ENCODE results near the gene GPR15LG. TPM values are rescaled to one million over a fixed set of nuclear protein-coding genes. Genes with fewer than 3 reads are reported as not detected.

GPR15LG gene
- total and polyA plus RNA-seq, 10 of the 15 experiments (the other 5 are each of a cell fraction or from before 2014, with no cell fraction given), result 1.1 to 12.2 (median 1.4) TPM

GRCh38 chr10:84198206-84198915 lies 24.8 kb downstream of the GPR15LG start:
- ChIA-PET CTCF (interaction anchor here (28.3 kb wide), 1 partner anchor 40 kb away, joined by 788 read pairs; no protein-coding TSS in a partner anchor), SMC1A (ENCODE audit: uncharacterized antibody, unreplicated experiment) (interaction anchor here (0.7 to 15.0 kb wide), 3 partner anchors 50 to 162 kb away, joined by 3 to 155 read pairs (median 3); no protein-coding TSS in a partner anchor), RAD21 (ENCODE audit: unreplicated experiment) (interaction anchor here (1.9 kb wide), 1 partner anchor 51 kb away, joined by 7 read pairs; no protein-coding TSS in a partner anchor), POLR2A (no interaction called here)
- peaks cover 18 to 20% of the 10 kb centered on the region in 2 experiments for H3K27me3 ChIP-seq (replicated peaks in 1 of 2; ENCODE audit: control insufficient read depth in 2 of 2, insufficient read depth in 2 of 2, low read length in 1 of 2)
- peaks cover 3% of the 10 kb centered on the region for H3K4me1 ChIP-seq (ENCODE audit: control insufficient read depth, insufficient read depth, low read length)
- no peaks in the 10 kb centered on the region for H3K9me3 ChIP-seq (replicated peaks; ENCODE audit: control insufficient read depth, insufficient read depth, low read length)
- DNase-seq (ENCODE audit: low read depth, low spot score), result no peak
- ATAC-seq, result no peak
- H3K36me3 ChIP-seq (ENCODE audit: control insufficient read depth in 2 of 2, insufficient read depth in 2 of 2, low read length in 1 of 2), result no peaks in the 10 kb centered on the region
- H3K4me3 ChIP-seq, result no peak overlapping the region
- in situ Hi-C loops (cut with MboI) (loop anchor here (5.0 kb wide), 1 partner anchor 36 kb away; no protein-coding TSS in a partner anchor), intact Hi-C loops (cut with micrococcal nuclease; ENCODE audit: unreplicated experiment) (no loop called here)
- no TSS peak for BruUV-seq (replicated peaks)
- no peaks in the 10 kb centered on the region for H3K79me2 ChIP-seq (ENCODE audit: control insufficient read depth, insufficient read depth, low read length)
- WGBS (ENCODE audit: insufficient coverage, insufficient replicate concordance, low lambda C conversion rate, missing lambda C conversion rate), result 45% methylated on average over 7 of the region's 7 CpGs
- H3K27ac ChIP-seq (ENCODE audit: control insufficient read depth, insufficient read depth), result no peak overlapping the region
- H2AFZ ChIP-seq (ENCODE audit: control insufficient read depth, low read depth, low read length), result no peak overlapping the region
- H3K4me2 ChIP-seq (ENCODE audit: control insufficient read depth, insufficient read depth), result no peak overlapping the region
- no peak overlapping the region for H3K9ac ChIP-seq (ENCODE audit: control insufficient read depth, insufficient read depth, low read length)
- no peak for FAIRE-seq
- H4K20me1 ChIP-seq (ENCODE audit: control insufficient read depth, insufficient read depth), result peaks cover 2% of the 10 kb centered on the region; the same call in 1 of the 2 replicates
- TF ChIP-seq MTA3 (IDR thresholded peaks at IDR 0.05; ENCODE audit: borderline replicate concordance, low read length) (no peak), RCOR1 (conservative IDR thresholded peaks at IDR 0.05; ENCODE audit: low read depth, low read length) (no peak), ZNF687 (IDR thresholded peaks at IDR 0.05) (no peak), LARP7 (IDR thresholded peaks at IDR 0.05) (no peak), KLF5 (IDR thresholded peaks at IDR 0.05; ENCODE audit: partially characterized antibody) (no peak), ZNF622 (IDR thresholded peaks at IDR 0.05) (no peak), TAF1 (IDR thresholded peaks at IDR 0.05; ENCODE audit: borderline replicate concordance, low read depth, low read length) (no peak), TARDBP (IDR thresholded peaks at IDR 0.05; ENCODE audit: borderline replicate concordance) (no peak), CBFB (IDR thresholded peaks at IDR 0.05; ENCODE audit: low read depth) (no peak), PML (IDR thresholded peaks at IDR 0.05; ENCODE audit: low read length) (no peak), PAX8 (IDR thresholded peaks at IDR 0.05) (no peak), SREBF1 (IDR thresholded peaks at IDR 0.05; ENCODE audit: low read length) (no peak), BHLHE40 (IDR thresholded peaks at IDR 0.05; ENCODE audit: borderline replicate concordance in 1 of 2, low read depth in 2 of 2, low read length in 1 of 2) (no peak), EP300 (IDR thresholded peaks at IDR 0.05; ENCODE audit: borderline replicate concordance in 1 of 2, control insufficient read depth in 1 of 2, low read depth in 2 of 2, low read length in 2 of 2) (no peak), HDAC2 (IDR thresholded peaks at IDR 0.05) (no peak), MYC (IDR thresholded peaks at IDR 0.05; ENCODE audit: insufficient read depth, insufficient read length, insufficient replicate concordance, low read length, severe bottlenecking) (no peak)
- TF ChIP-seq, protein P1, sequence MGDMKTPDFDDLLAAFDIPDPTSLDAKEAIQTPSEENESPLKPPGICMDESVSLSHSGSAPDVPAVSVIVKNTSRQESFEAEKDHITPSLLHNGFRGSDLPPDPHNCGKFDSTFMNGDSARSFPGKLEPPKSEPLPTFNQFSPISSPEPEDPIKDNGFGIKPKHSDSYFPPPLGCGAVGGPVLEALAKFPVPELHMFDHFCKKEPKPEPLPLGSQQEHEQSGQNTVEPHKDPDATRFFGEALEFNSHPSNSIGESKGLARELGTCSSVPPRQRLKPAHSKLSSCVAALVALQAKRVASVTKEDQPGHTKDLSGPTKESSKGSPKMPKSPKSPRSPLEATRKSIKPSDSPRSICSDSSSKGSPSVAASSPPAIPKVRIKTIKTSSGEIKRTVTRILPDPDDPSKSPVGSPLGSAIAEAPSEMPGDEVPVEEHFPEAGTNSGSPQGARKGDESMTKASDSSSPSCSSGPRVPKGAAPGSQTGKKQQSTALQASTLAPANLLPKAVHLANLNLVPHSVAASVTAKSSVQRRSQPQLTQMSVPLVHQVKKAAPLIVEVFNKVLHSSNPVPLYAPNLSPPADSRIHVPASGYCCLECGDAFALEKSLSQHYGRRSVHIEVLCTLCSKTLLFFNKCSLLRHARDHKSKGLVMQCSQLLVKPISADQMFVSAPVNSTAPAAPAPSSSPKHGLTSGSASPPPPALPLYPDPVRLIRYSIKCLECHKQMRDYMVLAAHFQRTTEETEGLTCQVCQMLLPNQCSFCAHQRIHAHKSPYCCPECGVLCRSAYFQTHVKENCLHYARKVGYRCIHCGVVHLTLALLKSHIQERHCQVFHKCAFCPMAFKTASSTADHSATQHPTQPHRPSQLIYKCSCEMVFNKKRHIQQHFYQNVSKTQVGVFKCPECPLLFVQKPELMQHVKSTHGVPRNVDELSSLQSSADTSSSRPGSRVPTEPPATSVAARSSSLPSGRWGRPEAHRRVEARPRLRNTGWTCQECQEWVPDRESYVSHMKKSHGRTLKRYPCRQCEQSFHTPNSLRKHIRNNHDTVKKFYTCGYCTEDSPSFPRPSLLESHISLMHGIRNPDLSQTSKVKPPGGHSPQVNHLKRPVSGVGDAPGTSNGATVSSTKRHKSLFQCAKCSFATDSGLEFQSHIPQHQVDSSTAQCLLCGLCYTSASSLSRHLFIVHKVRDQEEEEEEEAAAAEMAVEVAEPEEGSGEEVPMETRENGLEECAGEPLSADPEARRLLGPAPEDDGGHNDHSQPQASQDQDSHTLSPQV (IDR thresholded peaks at IDR 0.05), result no peak

All from GM12878 (cell line).